GM19099 (cell line): ENCODE results near the gene ME2.

Source experiments
- POLR2A ChIP-seq: IDR thresholded peaks from 3 replicates; pipeline ENCODE4 v1.6.1; 2011; ENCODE audit warnings: low read depth; ENCODE audit not compliant: insufficient read length; ENCODE audit errors: extremely low read depth

Gene ME2

DNA sequence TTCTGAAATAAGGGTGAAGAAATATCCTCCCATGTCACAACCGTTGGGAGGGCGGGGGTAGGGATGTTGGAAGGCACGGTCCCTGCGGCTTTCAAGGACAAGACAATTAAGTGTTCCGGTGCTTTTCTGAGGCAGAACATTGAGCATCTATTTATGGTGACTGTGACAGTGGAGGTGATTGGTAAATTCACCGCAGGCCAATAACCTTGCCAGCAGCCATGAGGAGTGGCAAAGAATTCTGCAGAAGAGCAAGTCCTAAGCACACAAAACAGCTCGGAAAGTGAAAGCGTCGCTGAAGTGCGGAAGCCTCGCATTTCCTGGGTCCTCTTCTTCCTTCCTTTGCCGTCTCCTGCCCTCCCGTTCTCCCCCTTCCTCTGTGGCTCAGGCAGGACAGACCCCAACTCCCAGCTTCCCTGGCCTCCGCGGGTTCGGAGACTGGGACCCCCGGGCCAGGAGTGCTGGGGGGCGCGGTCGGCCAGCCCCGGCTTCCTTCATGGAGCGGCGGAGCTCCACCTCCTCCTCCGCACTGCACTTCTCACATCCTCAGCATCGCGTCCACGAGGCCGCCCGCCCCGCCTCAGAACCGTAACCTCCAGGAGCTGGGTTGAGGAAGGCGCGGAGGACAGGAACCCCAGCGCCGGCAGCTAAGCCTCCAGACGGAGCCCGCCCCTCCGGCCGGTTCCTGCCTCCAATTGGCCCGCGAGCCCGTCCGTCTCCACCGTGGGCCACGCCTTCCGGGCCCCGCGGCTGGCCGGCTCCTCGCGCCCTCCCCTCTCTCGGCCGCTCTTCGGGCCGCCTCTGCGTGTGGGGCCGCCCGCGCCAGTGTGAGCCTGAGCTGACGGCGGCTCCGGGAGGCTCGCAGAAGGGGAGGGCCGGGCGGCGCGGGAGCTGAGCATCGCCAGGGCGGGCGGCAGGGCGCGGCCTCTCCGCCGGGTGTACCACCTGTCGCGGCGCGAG lies at the start of gene ME2:
TSS of gene ME2 (plus strand) at position 774 of the 957 bp plus-strand sequence. CDS start 16,703 bp downstream, outside the sequence.
- peak; percentile 91 for TF ChIP-seq POLR2A

DNA sequence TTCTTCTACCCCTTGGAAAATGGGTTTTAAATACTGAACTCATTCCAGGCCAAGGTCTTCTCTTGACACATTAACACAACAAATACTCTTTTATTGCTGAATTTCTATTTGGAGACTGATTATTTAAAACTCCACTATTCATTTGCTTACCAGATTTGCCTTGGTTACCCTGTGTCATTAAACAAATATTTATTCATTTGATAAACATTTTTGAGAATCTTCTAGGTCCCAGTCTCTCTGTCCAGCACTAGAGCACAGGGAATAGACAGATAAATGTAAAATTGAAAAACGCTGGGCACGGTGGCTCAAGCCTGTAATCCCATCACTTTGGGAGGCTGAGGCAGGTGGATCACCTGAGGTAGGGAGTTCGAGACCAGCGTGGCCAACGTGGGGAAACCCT lies 49.3 kb upstream of the ME2 start:
- no peak for TF ChIP-seq POLR2A

- TF ChIP-seq POLR2A = no peak
These were observed 48.4 kb upstream of the ME2 start for GRCh38 chr18:50830544-50830943.

DNA sequence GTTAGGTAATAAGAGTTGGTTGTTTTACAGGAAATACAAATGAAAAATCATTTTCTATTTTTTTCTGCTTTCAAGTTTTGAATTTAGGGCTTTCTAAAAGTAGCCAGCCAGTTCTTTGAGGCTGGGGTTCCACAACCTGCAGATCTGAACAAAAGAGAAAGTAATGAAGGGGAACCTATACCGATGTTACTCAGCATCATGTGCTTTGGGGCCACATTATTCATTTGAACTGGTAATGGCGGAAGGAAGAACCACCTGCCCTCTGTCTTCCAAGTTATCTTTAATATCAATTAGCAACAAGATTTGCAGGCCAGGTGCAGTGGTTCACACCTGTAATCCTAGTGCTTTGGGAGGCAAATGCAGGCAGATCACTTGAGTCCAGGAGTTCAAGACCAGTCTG lies 46.2 kb upstream of the ME2 start:
- no peak for TF ChIP-seq POLR2A

- no peak for TF ChIP-seq POLR2A
These were observed 42.4 kb upstream of the ME2 start for GRCh38 chr18:50836521-50836957.

DNA sequence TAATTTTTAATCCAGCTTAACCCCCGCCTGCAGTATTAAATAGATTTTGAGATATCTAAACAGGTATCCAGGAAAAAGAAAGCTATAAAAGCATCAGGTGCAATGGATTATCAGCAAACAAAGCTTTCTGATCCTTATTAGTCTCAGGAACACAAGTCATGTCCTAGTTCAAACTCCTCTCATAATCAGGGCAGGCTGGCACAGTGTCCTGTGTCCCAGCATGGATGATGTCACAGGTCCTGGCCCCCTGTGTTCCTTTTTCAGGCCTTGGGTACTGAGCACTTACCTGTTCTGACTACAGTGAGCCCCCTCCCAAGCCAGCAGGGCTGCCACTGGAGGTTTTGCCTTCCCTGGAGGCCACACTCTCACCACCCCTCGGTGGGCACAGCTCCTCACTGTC lies 39.6 kb upstream of the ME2 start:
- no peak for TF ChIP-seq POLR2A

GRCh38 chr18:50839996-50840395 lies 38.9 kb upstream of the ME2 start:
- TF ChIP-seq POLR2A = no peak

DNA sequence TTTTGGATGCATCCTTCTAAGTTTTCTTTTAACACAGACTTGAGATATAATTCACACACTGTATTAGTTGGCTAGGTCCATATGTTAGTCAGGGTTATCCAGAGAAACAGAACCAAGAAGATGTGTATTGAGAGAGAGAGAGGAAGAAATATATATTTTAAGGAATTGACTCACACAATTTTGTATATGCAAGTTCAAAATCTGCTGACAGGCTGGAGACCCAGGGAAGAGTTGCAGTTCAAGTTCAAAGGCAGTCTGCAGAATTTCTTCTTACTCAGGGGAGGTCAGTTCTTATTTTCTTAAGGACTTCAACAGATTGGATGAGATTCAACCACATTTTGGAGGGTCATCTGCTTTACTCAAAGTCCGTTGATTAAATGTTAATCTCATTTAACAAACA lies 36.1 kb upstream of the ME2 start:
- no peak for TF ChIP-seq POLR2A

GRCh38 chr18:50844554-50844953 lies 34.4 kb upstream of the ME2 start:
- no peak for TF ChIP-seq POLR2A

DNA sequence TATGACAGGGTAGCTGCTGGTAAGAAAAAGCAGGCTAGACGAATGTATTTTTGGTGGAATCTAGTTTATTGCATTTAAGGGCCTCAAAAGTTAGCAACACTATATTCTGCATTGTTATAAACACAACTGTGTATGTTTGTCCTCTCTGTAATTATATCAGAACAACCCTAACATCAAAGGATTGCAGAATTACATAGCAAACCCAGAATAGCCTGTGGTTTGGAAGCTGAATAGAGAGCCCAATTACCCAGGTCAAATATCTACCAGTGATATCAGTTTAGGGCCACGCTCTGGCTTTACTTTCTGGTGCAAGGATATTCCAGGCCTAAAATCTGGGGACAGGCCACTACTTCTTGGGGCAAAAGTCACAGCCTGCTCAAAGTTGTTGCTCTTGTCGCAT lies 34.0 kb upstream of the ME2 start:
- no peak for TF ChIP-seq POLR2A

DNA sequence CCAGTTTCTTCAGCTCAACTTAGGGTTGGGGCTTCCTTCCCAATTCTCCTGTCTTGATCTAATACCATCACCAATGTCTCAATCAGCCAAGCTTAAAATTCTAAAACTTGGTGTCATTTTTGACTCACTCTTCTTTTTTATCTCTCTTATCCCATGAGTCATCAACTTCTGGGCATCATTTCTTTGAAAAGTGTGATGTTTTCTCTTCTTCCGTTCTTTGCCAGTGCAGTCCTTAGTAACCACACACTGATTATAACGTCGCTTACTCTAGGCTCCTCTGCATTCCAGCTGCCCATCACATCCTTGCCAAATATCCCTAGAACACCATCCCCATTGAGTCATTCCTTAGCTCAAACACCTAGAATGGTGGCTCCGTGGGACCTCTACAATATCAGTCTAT lies 31.7 kb upstream of the ME2 start:
- TF ChIP-seq POLR2A = no peak

DNA sequence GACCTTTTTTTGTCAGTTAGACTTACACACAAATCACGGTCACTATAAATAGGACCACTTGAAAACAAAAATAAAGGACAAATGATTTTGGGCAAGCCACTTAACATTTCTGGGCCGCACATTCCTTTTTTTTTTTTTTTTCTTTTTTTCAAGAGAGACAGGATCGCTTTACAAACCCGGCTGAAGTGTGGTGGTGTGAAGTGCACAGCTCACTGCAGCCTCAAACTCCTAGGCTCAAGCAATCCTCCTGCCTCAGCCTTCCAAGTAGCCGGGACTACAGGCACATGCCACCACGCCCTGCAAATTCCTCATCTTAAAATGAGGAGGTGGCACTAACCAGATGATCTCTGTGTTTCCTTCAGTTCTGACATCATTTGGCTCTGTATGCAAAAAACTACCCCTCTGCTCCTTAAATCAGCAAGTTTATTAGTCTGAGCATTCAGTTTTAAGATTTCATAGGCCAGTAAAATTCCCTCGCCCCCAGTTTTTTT lies 30.8 kb upstream of the ME2 start:
- no peak for TF ChIP-seq POLR2A

GRCh38 chr18:50848991-50849390 lies 29.9 kb upstream of the ME2 start:
- TF ChIP-seq POLR2A = no peak

- no peak for TF ChIP-seq POLR2A
These were observed 29.5 kb upstream of the ME2 start for GRCh38 chr18:50849419-50849821.

DNA sequence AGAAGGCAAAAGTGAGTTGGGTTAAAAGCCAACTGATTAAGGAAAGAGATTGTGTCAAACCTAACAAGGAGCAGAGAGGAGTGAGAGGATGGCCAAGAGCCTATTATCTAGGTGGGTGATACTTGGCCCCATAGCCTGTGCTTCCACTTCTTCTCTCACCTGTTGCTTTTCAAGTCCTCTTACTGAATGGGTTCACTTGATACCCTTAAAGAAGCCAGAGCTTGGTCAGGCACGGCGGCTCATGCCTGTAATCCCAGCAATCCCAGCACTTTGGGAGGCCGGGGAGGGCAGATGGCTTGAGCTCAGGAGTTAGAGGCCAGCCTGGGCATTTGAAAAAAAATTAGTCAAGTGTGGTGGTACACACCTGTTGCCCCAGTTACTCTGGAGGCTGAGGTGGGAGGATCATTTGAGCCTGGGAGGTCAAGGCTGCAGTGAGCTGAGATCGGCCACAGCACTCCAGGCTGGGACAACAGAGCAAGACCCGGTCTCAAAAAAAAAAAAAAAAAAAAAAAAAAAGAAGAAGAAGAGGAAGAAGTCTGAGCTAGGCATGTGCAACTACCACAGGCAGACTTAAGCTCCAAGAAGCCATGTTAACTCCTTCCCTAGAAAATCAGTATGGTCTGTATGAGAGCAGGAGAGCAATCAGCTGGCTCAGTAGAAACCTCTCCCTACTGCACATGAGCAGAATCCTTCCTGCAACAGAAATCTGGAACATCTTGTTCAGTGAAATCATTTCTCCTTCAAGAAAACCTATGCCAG lies 28.4 kb upstream of the ME2 start:
- no peak for TF ChIP-seq POLR2A

DNA sequence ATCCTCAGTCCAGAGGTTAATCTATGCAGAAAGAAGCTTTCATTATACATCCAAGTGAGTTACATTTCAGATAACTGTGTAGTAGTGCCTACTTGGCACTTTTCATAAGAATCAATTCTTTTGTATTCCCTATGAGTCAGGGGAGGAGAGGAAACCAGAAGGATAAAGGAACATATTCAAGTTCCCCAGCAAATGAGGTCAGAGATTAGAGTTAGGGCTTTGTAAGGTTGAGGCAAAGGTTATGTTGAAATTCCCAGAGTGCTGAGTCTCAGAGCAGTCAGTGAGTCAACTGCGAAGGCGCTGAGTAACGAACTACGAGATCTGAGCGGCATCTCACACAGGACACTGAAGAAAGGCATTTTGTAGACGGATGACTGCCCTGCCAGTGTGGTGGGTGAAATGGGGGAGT lies 25.1 kb upstream of the ME2 start:
- TF ChIP-seq POLR2A = no peak
